A673 (cell line): ENCODE measurements around the gene PHF19. TPM values are rescaled to one million over a fixed set of nuclear protein-coding genes. Genes with fewer than 3 reads are reported as not detected.

Source experiments
- BruUV-seq: library from RNA; stranded (reverse); fragments of 400-500 nt; replicated peaks from 2 replicates; lab custom pipeline; 2021; lab: Mats Ljungman, UMichigan
- CTCF ChIA-PET: fragments of 300-600 bp; sonication (Branson Sonifier 250); formaldehyde crosslinking; loops from one replicate; lab custom pipeline; 2022; ENCODE audit warnings: antibody characterized with exemption; lab: Charles Lee
- POLR2A ChIA-PET: fragments of 300-600 bp; sonication (Branson Sonifier 250); formaldehyde crosslinking; loops from one replicate; lab custom pipeline; 2022; ENCODE audit warnings: antibody characterized with exemption; ENCODE audit not compliant: low non-redundant PET; lab: Charles Lee
- DNase-seq: peaks from one replicate; pipeline ENCODE4 v3.0.0-alpha.2; 2015; ENCODE audit warnings: low spot score
- H3K27ac ChIP-seq: fragments of 200-600 bp; sonication (generic); 2 replicates; pipeline ENCODE4 v1.5.1; 2016; ENCODE audit warnings: mixed run types, low read depth, mild to moderate bottlenecking, mixed read lengths, antibody characterized with exemption, low read length; ENCODE audit not compliant: poor library complexity, severe bottlenecking
- H3K27me3 ChIP-seq: fragments of 200-600 bp; sonication (generic); replicated peaks from 2 replicates; pipeline ENCODE4 v1.6.1; 2017; ENCODE audit warnings: mixed run types, low read depth, mild to moderate bottlenecking, mixed read lengths, antibody characterized with exemption, low read length; ENCODE audit not compliant: insufficient read depth, poor library complexity
- H3K36me3 ChIP-seq: fragments of 200-600 bp; sonication (generic); 2 replicates; pipeline ENCODE4 v1.6.1; 2016; ENCODE audit warnings: mixed run types, mild to moderate bottlenecking, mixed read lengths, antibody characterized with exemption, low read length; ENCODE audit not compliant: insufficient read depth, poor library complexity, severe bottlenecking
- H3K4me1 ChIP-seq: fragments of 200-600 bp; sonication (generic); 2 replicates; pipeline ENCODE4 v1.6.1; 2017; ENCODE audit warnings: mixed run types, mild to moderate bottlenecking, mixed read lengths, antibody characterized with exemption, low read length; ENCODE audit not compliant: insufficient read depth, poor library complexity, severe bottlenecking
- H3K4me3 ChIP-seq: fragments of 200-600 bp; sonication (generic); 2 replicates; pipeline ENCODE4 v1.5.1; 2016; ENCODE audit warnings: low read depth, mixed run types, mild to moderate bottlenecking, mixed read lengths, low read length; ENCODE audit not compliant: poor library complexity, severe bottlenecking
- H3K9me3 ChIP-seq: fragments of 200-600 bp; sonication (generic); 2 replicates; pipeline ENCODE4 v1.6.1; 2016; ENCODE audit warnings: mixed run types, low read depth, mild to moderate bottlenecking, mixed read lengths, antibody characterized with exemption, low read length; ENCODE audit not compliant: poor library complexity, severe bottlenecking
- EZH2 ChIP-seq: fragments of 200-600 bp; sonication (generic); IDR thresholded peaks from 2 replicates; pipeline ENCODE4 v1.6.1; 2017; ENCODE audit warnings: borderline replicate concordance, low read depth, mild to moderate bottlenecking, mixed read lengths, antibody characterized with exemption, low read length; ENCODE audit not compliant: poor library complexity, severe bottlenecking
- intact Hi-C: fragments of 100-400 bp; cut with micrococcal nuclease; formaldehyde crosslinking; loops from one replicate; pipeline ENCODE4 v1.10.0; 2022; ENCODE audit not compliant: unreplicated experiment
- total RNA-seq: library from RNA; stranded (reverse); gene quantifications from 2 replicates; pipeline ENCODE4 v1.2.3, GENCODE V29; 2021
- TF ChIP-seq, protein P1 (sequence below): fragments of 300-800, 200-600 bp; sonication (generic); conservative IDR thresholded peaks from 2 replicates; pipeline ENCODE4 v1.5.1; 2017; ENCODE audit warnings: low read depth, mild to moderate bottlenecking, antibody characterized with exemption, low read length, moderate library complexity, mixed read lengths

The PHF19 gene
- total RNA-seq, 1 experiment from 2014 or later: 75.7 TPM

DNA sequence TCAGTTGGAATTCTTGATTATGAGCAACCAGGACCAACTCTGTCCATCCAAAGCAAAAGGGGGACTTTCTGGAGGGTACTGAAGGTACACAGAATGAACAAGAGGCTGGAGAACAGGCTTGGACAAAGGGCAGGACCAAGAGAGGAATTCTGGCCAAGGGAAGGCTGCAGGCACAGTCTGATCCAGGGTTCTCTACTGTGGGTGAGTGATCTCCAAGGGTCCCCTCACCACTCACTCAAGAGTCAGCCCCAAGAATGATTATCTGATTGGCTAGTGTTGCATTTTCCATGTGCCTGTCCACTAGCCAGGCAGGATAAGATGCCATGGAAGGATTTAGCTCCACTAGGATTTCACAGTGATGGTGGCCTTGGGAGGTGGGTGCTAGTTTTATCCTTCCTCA lies 11.6 kb upstream of the PHF19 start:
- CTCF ChIA-PET: no interaction called here
- no TSS peak for BruUV-seq
- H3K4me3 ChIP-seq: no peak overlapping the region
- H3K36me3 ChIP-seq: no peaks in the 10 kb centered on the region
- intact Hi-C loops: no loop called here
- TF ChIP-seq, protein P1, sequence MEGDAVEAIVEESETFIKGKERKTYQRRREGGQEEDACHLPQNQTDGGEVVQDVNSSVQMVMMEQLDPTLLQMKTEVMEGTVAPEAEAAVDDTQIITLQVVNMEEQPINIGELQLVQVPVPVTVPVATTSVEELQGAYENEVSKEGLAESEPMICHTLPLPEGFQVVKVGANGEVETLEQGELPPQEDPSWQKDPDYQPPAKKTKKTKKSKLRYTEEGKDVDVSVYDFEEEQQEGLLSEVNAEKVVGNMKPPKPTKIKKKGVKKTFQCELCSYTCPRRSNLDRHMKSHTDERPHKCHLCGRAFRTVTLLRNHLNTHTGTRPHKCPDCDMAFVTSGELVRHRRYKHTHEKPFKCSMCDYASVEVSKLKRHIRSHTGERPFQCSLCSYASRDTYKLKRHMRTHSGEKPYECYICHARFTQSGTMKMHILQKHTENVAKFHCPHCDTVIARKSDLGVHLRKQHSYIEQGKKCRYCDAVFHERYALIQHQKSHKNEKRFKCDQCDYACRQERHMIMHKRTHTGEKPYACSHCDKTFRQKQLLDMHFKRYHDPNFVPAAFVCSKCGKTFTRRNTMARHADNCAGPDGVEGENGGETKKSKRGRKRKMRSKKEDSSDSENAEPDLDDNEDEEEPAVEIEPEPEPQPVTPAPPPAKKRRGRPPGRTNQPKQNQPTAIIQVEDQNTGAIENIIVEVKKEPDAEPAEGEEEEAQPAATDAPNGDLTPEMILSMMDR: no peak
- TF ChIP-seq EZH2: no peak
- H3K4me1 ChIP-seq: peaks cover 11% of the 10 kb centered on the region
- POLR2A ChIA-PET: no interaction called here
- no peak for DNase-seq
- no peaks in the 10 kb centered on the region for H3K27me3 ChIP-seq
- no peak overlapping the region for H3K27ac ChIP-seq
- H3K9me3 ChIP-seq: no peaks in the 10 kb centered on the region

DNA sequence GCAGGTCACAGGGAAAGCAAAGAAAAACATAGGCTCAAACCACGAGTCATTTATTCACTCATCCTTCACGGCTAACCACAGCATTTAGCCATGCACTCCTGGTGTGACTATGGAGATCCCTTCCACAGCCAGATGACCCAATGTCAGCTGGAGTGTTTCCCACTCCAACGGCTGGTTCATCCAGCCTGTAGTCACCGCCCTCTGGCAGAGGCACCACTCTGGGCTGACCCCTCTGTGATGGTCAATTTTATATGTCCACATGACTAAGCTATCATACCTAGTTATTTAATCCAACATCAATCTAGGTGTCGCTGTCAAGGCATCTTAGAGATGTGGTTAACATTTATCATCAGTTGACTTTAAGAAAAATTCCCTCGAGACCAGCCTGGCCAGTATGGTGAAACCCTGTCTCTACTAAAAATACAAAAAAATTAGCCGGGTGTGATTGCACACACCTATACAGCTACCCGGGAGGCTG lies 9.5 kb upstream of the PHF19 start:
- ChIA-PET CTCF (no interaction called here), POLR2A (no interaction called here)
- no peak overlapping the region for H3K4me3 ChIP-seq
- H3K27ac ChIP-seq: no peak overlapping the region
- no peaks in the 10 kb centered on the region for H3K36me3 ChIP-seq
- TF ChIP-seq EZH2: no peak
- TF ChIP-seq, protein P1: no peak
- BruUV-seq: no TSS peak
- H3K9me3 ChIP-seq: no peaks in the 10 kb centered on the region
- intact Hi-C loops: no loop called here
- H3K4me1 ChIP-seq: no peaks in the 10 kb centered on the region
- DNase-seq: no peak
- H3K27me3 ChIP-seq: no peaks in the 10 kb centered on the region

DNA sequence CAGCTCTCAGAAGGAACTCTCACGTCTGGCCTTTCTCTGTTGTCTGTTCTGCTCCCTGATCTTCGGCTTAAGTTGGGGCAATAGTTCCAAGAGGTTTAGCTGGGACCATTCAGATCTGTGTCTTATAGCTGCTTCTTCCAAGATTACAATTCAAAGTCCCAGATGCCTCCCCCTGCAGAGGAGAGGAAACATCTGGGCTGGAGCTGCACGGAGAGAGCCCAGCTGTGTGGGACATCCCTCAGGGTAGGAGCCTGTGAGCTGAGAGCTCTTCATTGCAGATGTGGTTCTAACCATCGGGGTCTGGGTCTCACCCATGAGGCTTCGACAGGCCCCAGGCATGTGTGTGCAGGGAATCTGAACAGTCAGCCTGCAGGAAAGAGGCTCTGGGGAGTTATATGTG lies 9.0 kb upstream of the PHF19 start:
- H3K27me3 ChIP-seq: no peaks in the 10 kb centered on the region
- BruUV-seq: no TSS peak
- intact Hi-C loops: no loop called here

More for the DNA sequence above, 9.0 kb upstream of the PHF19 start:
- POLR2A ChIA-PET: no interaction called here
- no peaks in the 10 kb centered on the region for H3K9me3 ChIP-seq
- no peak overlapping the region for H3K27ac ChIP-seq
- CTCF ChIA-PET: no interaction called here
- no peaks in the 10 kb centered on the region for H3K36me3 ChIP-seq
- TF ChIP-seq EZH2: no peak
- TF ChIP-seq, protein P1: no peak
- no peaks in the 10 kb centered on the region for H3K4me1 ChIP-seq
- no peak for DNase-seq
- no peak overlapping the region for H3K4me3 ChIP-seq
